Testis (tissue), 3 donors: ENCODE results near the gene TENM4. TPM values are rescaled to one million over a fixed set of nuclear protein-coding genes. Genes with fewer than 3 reads are reported as not detected.

ENCODE experiments used
- DNase-seq: peaks from one replicate; pipeline ENCODE4 v3.0.0-alpha.2; 2019
- H3K27ac ChIP-seq, 2 donors: fragments of 200-600 bp; sonication (generic); one replicate each; pipeline ENCODE4 v1.5.1; 2019
- H3K27me3 ChIP-seq: fragments of 200-600 bp; sonication (generic); one replicate; pipeline ENCODE4 v1.5.1; 2019
- H3K36me3 ChIP-seq: fragments of 200-600 bp; sonication (generic); one replicate; pipeline ENCODE4 v1.5.1; 2017; ENCODE audit warnings: low read depth; ENCODE audit errors: missing control alignments
- H3K4me1 ChIP-seq: fragments of 200-600 bp; sonication (generic); one replicate; pipeline ENCODE4 v1.5.1; 2019
- H3K4me3 ChIP-seq, 2 donors: fragments of 200-600 bp; sonication (generic); one replicate each; pipeline ENCODE4 v1.5.1; 2017 to 2019
- H3K9me3 ChIP-seq: fragments of 200-600 bp; sonication (generic); one replicate; pipeline ENCODE4 v1.5.1; 2017
- POLR2A ChIP-seq: fragments of 450-650 bp; IDR thresholded peaks from one replicate; pipeline ENCODE4 v1.6.1; 2017; ENCODE audit warnings: antibody characterized with exemption, mild to moderate bottlenecking, moderate library complexity
- WGBS, 2 donors: methylation state at CpG; one replicate each; pipeline ENCODE4 v1.1.5; 2018; 5-methylcytosine and 5-hydroxymethylcytosine counted together
- intact Hi-C: fragments of 100-400 bp; cut with DNase I; formaldehyde crosslinking; loops from one replicate; pipeline ENCODE4 v1.15.1; 2023; ENCODE audit warnings: low total_unique reads
- polyA plus RNA-seq: library from polyadenylated mRNA; stranded (reverse); fragments of 350-450 nt; fragmentation: Illumina TruSeq; extraction: RNeasy Lipid Tissue Mini Kit (QIAGEN cat#74804); gene quantifications from one replicate; pipeline ENCODE4 v1.2.3, GENCODE V29; 2014; ENCODE audit warnings: low read depth, low replicate concordance; ENCODE audit not compliant: insufficient read depth
- total RNA-seq, 2 donors: library from RNA; depleted of rRNA; stranded (reverse); fragments of >200 nt; gene quantifications; one replicate each; pipeline ENCODE4 v1.2.3, GENCODE V29; 2016
- TF ChIP-seq, protein P1 (sequence below), 3 experiments: fragments of 450-650 bp in 2 of 3; fragments of 200-600 bp in 1 of 3; sonication (generic) in 1 of 3; IDR thresholded peaks; one replicate each; pipeline ENCODE4 v1.5.1; 2016 to 2019; ENCODE audit warnings: antibody characterized with exemption in 3 of 3, mild to moderate bottlenecking in 2 of 3, moderate library complexity in 1 of 3

TENM4 gene
- total and polyA plus RNA-seq, 3 donors from 2014 or later, result 10.6 to 17.9 (median 11.4) TPM

DNA sequence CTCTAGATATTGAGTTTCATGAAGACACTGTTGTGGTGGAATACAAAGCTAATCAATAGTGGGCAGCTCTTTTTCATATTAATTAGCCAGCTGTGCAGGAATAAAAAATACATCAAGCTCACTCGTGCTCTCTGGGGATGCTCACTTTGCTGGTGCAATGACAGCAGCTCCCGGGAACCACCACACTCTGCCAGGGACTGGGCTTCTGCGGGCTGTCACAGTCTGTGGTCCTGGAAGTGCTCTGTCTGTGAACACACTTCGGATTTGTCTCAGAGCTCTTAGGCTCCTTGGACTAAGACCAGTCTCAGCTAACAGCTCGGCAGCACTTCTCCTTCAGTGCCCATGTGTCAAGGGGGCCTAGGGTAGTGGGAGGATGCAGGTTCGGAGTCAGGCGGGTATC is 393.5 kb downstream of the TENM4 start:
- H3K27ac ChIP-seq, result no peak overlapping the region
- H3K36me3 ChIP-seq, result no peaks in the 10 kb centered on the region
- no peak for TF ChIP-seq POLR2A
- TF ChIP-seq, protein P1, sequence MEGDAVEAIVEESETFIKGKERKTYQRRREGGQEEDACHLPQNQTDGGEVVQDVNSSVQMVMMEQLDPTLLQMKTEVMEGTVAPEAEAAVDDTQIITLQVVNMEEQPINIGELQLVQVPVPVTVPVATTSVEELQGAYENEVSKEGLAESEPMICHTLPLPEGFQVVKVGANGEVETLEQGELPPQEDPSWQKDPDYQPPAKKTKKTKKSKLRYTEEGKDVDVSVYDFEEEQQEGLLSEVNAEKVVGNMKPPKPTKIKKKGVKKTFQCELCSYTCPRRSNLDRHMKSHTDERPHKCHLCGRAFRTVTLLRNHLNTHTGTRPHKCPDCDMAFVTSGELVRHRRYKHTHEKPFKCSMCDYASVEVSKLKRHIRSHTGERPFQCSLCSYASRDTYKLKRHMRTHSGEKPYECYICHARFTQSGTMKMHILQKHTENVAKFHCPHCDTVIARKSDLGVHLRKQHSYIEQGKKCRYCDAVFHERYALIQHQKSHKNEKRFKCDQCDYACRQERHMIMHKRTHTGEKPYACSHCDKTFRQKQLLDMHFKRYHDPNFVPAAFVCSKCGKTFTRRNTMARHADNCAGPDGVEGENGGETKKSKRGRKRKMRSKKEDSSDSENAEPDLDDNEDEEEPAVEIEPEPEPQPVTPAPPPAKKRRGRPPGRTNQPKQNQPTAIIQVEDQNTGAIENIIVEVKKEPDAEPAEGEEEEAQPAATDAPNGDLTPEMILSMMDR (IDR thresholded peaks at IDR 0.05), result no peak
- H3K4me1 ChIP-seq, result no peaks in the 10 kb centered on the region
- WGBS, 2 donors, result 92 to 96% methylated on average over 7 of the region's 7 CpGs
- DNase-seq, result no peak
- H3K27me3 ChIP-seq, result no peaks in the 10 kb centered on the region
- no peak overlapping the region for H3K4me3 ChIP-seq
- H3K9me3 ChIP-seq, result no peaks in the 10 kb centered on the region
- intact Hi-C loops, result no loop called here

DNA sequence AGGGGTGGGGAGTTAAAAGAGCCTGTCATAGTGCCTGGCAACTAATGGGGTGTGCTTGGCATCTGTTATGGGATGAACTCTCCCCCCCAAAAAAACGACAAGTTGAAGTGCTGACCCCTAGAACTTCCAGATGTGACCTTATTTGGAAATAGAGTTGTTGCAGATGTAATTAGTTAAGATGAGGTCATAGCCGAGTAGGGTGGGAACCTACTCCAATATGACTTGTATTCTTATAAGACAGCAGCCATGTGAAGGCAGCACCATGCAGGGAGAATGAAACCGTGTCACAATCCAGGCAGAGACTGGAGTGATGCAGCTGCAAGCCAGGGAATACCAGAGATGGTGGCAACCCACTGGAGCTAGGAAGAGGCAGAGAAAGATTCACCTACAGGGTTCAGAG is 394.5 kb downstream of the TENM4 start:
- TF ChIP-seq, protein P1 (IDR thresholded peaks at IDR 0.05), result no peak
- TF ChIP-seq POLR2A, result no peak
- no peak for DNase-seq
- Histone ChIP-seq H3K27ac (no peak overlapping the region), H3K4me3 (no peak overlapping the region), H3K36me3 (no peaks in the 10 kb centered on the region), H3K9me3 (no peaks in the 10 kb centered on the region), H3K27me3 (no peaks in the 10 kb centered on the region), H3K4me1 (no peaks in the 10 kb centered on the region)
- 75 to 78% methylated on average over 3 of the region's 3 CpGs for WGBS, 2 donors
- intact Hi-C loops, result no loop called here

DNA sequence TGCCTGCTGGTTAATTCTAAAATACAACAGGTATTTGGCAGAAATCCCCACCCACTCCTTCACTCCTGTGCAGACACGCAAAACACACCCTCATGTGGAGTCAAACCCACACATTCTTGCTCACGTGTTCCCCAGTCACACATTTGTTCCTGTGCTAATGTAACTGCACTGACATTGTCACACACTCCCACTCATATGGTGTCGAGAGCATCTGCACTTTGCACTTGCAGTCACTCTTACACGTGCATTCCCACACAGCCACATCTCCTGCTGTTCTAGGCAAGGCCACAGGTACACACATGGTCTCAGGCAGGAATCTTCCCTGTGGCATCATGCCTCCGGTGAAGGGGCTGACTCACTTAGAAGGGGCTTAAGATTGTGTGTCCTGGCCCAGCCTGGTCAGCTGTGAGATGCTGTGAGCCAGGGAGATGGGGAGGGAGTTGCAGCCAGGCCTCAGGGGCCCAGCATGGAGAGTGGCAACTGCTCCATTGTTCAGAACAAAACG is 395.0 kb downstream of the TENM4 start:
- intact Hi-C loops, result no loop called here
- 65 to 77% methylated on average over 5 to 6 of the region's 6 CpGs for WGBS, 2 donors
- no peaks in the 10 kb centered on the region for H3K9me3 ChIP-seq
- no peaks in the 10 kb centered on the region for H3K36me3 ChIP-seq
- no peaks in the 10 kb centered on the region for H3K4me1 ChIP-seq
- TF ChIP-seq, protein P1 (IDR thresholded peaks at IDR 0.05), result no peak
- TF ChIP-seq POLR2A, result no peak
- H3K27me3 ChIP-seq, result no peaks in the 10 kb centered on the region
- DNase-seq, result no peak
- H3K4me3 ChIP-seq, result no peak overlapping the region
- H3K27ac ChIP-seq, result no peak overlapping the region

DNA sequence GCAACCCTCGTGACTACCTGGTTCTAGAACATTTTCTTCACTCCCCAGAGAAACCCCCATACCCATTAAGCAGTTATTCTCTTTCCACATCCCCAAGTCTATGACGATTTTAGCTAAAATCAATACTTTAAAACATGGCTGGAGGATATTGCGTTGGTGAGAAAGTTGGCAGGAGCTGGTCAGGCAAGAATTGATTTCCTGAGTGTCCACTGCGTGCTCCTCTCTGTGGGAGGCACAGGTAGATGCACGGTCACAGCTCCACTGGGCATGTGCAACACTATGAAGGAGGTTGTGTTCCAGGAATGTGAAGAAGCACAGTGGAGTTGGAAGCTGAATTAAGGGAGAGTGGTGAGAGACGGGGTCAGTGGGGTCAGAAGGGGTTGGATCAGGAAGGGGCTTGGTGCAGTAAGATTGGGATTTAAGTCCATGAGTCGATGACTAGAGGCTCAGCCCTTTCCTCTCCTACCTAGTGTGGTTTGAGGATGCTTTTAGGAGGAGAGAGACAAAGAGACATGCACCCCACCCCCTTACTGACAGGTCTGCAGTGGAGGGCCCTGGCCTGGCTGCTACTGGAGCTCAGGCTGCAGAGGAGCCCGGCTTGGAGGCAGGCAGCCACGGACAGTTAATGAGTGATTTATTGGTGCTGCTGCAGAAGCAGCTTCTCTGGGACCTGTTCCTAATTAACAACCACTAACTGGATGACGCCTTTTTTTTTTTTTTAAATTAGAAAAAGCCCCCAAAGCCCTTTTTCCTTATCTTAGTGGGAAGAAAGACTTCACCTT is 395.6 kb downstream of the TENM4 start:
- H3K27me3 ChIP-seq, result no peaks in the 10 kb centered on the region
- TF ChIP-seq POLR2A, result no peak
- TF ChIP-seq, protein P1 (IDR thresholded peaks at IDR 0.05), result no peak
- no peak overlapping the region for H3K27ac ChIP-seq
- WGBS, 2 donors, result 83 to 92% methylated on average over 10 of the region's 10 CpGs
- intact Hi-C loops, result no loop called here
- H3K4me1 ChIP-seq, result no peaks in the 10 kb centered on the region
- no peaks in the 10 kb centered on the region for H3K36me3 ChIP-seq
- no peak for DNase-seq
- no peak overlapping the region for H3K4me3 ChIP-seq
- H3K9me3 ChIP-seq, result no peaks in the 10 kb centered on the region

DNA sequence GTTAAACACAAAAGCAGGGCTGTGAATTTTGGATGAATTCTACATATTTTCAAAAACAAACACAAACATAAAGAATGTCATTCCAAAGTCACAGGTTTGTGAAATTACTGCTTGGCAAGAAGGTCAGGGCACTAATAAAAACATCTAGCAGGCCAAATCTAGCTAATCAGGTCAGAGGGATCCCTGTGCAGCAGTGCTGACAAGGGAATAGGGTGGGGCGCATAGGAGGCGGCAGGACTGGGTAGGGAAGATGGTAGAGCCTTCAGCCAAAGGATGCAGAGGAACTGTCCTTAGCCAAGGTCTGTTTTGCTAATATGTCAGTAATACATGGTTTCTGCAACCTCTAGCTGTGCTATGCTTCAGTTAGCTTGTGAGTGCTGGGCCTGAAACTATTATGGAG is 396.6 kb downstream of the TENM4 start:
- WGBS, 2 donors, result 92 to 94% methylated on average over 2 of the region's 2 CpGs
- intact Hi-C loops, result no loop called here
- Histone ChIP-seq H3K4me1 (no peaks in the 10 kb centered on the region), H3K36me3 (no peaks in the 10 kb centered on the region), H3K27ac (no peak overlapping the region), H3K27me3 (no peaks in the 10 kb centered on the region), H3K4me3 (no peak overlapping the region), H3K9me3 (no peaks in the 10 kb centered on the region)
- TF ChIP-seq, protein P1 (IDR thresholded peaks at IDR 0.05), result no peak
- no peak for TF ChIP-seq POLR2A
- DNase-seq, result no peak
